Left colon (tissue), 2 donors: ENCODE measurements around the gene RANBP1. TPM values are rescaled to one million over a fixed set of nuclear protein-coding genes. Genes with fewer than 3 reads are reported as not detected.

Experiments used
- ATAC-seq: fragments of 200-7000 bp; cut with Tn5 transposase; one replicate; pipeline ENCODE4 v1.9.1; 2020; ENCODE audit warnings: mild to moderate bottlenecking, moderate library complexity
- DNase-seq, 2 donors: peaks; one replicate each; pipeline ENCODE4 v3.0.0-alpha.2; 2020
- intact Hi-C, 2 donors: fragments of 100-400 bp; cut with DNase I in 1 of 2; cut with micrococcal nuclease in 1 of 2; formaldehyde crosslinking; loops; one replicate each; pipeline versions ENCODE4 v1.11.2 to v1.14.0; 2022; cut with DNase I, micrococcal nuclease
- total RNA-seq, 2 donors: library from RNA; stranded (reverse); fragmentation: NEBNext Ultra II Directional; extraction: Animal tissue kit (Norgen Biotek cat#: 25700); gene quantifications; one replicate each; pipeline ENCODE4 v1.2.1, GENCODE V29; 2021
- donor health status: DM: no; HTN: no; CAD: no.
- donor health status: DM: yes; HTN: yes; CAD: no.

The RANBP1 gene
- total RNA-seq, 2 donors from 2014 or later = 57.2 to 80.3 TPM

DNA sequence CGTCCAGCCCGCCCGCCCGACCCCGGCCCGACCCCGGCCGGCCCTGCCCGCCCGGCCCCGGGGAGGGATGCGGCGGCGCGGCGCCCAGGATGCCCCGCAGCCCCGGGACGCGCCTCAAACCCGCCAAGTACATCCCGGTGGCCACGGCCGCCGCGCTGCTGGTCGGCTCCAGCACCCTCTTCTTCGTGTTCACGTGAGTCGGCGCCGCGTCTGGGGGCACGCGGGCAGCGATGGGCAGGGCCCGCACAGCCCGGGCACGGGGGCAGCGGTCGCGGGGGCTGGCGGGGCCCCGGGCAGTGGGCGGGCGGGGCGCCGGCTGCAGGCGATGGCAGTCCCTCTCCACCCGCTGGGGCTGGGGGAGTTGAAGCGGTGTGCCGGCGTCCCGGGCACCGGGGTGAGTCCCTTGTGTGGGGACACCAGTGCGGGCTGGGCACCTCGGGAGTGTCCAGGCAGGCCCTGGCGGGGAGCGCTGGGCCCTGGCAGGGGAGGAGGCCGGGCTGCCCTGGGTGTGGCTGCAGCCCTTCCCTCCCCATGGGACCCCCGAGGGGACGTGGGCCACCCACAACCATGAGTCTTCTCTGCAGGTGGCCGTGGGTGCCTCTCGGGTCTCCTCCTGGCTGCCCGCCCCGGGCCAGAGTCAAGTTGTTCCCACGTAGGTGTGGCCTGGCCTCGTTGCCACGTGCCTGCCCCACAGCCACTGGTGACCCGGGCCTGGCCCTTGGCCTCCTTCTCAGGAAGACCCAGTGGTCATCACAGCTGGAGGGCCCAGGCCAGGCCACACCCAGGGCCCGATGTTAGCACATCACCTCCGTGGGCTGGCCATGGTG is 16.2 kb downstream of the RANBP1 start:
- ATAC-seq (peak; percentile 16), DNase-seq (peak; percentile 42 to 48)
- intact Hi-C loops = no loop called here

DNA sequence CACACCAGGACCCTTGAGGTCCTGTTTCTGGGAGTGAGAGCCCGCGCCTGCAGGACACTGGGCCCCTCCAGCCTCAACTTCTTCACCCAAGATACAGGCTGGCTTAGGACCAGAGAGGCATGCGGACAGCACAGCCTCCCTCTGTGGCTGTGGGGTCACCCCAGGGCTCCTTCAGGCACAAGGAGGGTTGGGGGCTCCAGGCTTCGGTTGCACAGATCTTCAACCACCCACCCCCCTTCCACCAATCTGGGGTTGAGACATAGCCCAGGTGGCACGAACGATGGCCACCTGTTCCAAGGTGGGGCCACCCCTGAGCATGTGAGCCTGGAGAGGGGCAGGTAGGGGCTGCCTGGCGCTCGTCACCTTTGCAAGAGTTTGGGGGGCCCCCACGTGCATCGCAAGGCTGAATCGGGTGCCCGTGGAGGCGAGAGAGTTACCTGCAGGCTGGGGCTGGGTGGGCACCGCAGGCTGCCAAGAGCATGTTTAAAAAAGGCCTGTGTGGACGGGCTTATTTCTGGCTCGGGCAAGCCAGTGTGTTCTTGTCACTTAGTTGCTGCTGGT is 16.9 kb downstream of the RANBP1 start:
- ATAC-seq (no peak), DNase-seq (no peak)
- intact Hi-C loops = no loop called here

DNA sequence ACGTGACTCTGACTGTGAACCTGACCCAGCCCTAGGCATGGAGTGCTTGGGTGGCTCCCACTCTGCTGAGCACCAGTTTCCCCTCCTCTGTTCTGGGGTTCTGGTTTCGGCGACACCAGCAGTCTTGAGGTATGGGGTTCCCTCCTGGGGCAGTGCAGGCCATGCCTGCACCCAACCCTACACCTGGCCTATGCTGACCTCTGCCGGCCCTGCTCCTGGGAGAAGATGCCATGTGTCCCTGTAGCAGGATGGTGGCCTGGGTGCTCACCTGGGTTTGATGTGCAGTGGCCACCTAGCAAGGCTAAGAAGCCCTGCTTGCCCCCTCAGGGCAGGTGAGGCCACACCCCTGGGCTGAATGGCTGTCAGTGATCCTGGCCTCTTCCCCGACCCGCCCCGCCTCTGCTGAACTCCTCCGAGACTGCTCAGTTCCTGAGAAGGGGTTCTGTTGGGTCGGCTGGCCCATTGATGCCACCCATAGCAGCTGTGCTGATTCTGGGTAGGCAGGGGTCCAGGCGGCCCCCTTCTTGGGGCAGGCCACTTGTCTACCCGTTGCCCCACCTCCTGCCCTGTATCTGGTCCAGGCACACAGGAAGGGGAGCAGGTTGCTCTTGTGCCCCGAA is 18.1 kb downstream of the RANBP1 start:
- no peak for DNase-seq
- intact Hi-C loops = no loop called here
- ATAC-seq = no peak

DNA sequence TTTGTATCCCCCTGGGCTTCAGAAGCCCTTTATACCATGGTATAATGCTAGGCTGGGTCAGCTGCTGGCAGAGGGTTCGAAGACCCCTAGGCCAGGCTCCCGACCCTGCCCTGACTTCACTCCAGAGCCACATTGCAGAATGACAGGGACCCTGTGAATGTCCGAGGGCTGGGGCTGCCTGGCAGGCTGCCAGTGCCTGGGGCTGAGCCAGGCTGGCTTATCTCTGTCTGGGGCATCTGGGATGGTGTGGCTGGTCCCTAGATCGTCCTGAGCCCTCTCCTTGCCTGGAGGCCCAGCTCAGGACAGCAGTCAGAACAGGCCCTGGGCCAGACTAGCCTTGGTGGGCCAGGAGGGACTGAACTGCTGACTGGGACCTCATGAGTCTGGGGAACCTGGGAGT is 19.4 kb downstream of the RANBP1 start:
- ATAC-seq = no peak
- DNase-seq = no peak
- intact Hi-C loops = no loop called here

DNA sequence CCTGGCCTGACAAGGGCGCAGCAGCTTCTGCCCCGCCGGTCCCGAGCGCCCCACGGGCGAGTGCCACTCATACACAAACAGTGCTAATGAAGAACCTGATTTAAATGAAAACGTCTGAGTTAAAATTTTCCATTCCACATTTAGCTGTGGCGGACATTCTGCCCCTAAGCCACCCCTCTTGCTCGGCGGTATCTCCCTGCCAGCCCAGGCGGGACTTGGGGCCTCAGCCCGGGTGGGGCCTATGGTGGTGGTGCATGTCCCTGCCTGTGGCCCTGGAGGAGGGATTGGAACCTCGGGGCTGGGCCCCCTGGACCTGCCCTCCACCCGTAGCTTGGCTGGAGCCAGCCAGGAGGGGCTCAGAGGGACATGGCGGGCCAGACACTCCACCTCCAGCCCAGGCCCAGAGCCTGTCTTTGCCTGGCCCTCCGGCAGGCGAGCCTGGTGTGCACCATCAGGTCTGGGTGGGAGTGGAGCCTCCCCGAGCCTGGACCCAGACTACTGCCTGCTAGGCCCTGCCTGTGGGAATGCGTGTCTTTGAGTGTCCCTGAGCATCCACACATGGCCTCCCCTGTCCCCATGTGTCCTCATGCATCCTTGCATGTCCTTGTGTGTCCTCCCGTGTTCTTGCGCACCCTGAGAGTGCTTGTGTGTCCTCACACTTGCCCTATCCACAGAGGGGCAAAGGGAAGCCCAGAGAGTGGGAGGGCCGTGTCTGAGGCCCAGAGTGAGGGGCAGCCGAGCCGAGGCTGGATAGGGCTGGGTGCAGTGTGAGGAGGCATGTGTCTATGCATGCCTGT is 20.1 kb downstream of the RANBP1 start:
- ATAC-seq (no peak), DNase-seq (no peak)
- intact Hi-C loops = no loop called here

DNA sequence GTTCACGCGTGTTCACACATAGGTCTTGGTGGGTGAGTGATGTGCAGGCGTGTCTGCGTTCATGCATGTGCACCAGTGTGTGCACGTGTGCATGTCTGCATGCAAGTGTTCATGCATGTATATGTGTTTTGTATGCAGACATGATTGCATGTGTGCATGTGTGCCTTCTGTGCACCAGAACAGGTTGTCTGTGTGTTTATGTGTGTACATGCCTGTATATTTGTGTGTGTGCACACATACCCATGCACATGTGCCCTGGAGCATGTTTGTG is 20.6 kb downstream of the RANBP1 start:
- ATAC-seq = no peak
- intact Hi-C loops = no loop called here
- no peak for DNase-seq

DNA sequence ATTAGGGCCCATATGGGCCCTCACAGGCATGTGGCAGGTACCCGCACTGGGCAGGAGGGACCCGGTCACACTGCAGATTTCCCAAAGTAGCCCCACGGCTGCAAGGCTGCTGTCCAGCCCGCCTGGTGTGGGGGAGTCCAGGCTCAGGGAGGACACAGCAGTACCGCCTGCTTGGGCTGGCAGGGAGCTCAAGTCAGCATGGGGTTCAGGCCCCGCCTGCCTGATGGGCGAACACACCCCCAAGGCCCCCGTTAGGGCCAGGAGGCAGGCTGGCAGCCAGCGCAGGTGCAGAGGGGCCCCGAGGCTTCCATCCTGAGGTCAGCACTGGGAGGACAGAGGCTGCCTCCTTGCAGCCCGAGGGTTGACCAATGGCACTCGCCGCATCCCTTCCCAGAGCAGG is 21.2 kb downstream of the RANBP1 start:
- intact Hi-C loops = no loop called here
- ATAC-seq (no peak), DNase-seq (no peak)

DNA sequence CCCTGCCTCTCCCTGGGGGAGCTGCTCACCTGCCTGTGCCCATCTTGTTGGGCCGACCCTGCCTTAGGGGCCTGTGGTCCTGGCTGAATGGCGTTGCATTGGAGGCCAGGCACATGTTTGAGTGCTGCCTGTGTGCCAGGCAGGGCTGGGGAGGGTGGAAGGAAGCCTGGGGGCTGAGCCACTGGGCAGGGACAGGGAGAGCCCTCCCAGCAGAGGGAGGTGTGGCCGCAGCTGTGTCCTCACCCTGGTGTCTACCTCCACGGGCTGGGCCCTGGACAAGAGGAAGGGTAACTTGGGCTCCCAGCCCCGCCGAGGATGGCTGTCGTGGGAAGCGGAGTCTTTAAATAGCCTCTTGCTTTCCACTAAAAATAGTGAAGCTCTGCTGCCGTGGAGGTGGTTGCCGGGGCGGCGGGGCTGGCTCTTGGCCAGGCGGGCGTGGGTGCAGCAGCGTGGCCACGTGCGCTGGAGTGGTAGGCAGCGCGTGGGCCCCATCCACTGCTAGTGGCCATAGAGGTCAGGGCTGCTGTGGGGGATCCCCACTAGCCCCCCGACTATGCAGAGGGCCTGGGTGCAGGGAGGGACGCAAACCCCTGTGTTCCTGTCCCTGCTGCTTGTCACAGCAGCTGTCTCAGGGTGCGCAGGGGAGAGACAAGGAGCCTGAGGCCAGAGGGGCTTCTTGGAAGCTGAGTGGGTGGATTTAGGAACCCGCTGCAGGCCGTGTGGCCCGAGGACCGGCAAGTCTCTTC is 21.9 kb downstream of the RANBP1 start:
- DNase-seq (no peak), ATAC-seq (peak; percentile 30)
- intact Hi-C loops = no loop called here

DNA sequence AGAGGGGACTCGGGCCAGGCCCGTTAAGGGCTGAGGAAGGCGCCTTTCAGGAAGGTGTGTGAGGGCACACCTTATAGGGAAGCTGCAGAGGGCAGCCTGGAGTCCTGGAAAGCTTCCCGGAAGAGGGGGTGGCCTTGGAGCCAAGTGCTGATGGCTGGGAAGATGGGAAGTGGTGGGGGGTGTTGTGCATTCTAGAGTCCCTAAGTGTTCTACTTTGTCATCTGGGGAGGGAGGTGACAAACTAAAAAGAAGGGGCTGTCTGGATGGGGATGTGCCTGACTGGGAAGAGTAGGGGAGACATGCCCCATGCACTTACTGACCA is 22.5 kb downstream of the RANBP1 start:
- intact Hi-C loops = no loop called here
- DNase-seq (no peak), ATAC-seq (peak; percentile 57)

DNA sequence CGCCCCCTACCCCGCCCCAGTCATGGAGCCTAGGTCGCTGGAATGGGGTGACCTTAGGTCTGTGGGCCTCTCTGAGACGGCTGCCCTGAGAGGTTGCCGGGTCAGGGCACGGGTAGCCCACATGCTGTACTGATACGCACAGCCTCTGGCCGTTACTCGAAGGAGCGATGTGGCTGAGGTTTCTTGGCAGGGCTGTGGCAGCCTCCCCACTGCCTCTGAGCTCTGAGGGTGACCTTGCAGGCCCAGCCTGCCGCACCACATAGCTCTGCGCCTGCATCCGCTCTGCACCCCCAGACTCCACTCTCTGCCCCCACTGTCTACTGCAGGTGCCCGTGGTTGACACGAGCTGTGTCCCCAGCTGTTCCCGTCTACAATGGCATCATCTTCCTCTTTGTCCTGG is 23.0 kb downstream of the RANBP1 start:
- intact Hi-C loops = no loop called here
- ATAC-seq (no peak), DNase-seq (no peak)

DNA sequence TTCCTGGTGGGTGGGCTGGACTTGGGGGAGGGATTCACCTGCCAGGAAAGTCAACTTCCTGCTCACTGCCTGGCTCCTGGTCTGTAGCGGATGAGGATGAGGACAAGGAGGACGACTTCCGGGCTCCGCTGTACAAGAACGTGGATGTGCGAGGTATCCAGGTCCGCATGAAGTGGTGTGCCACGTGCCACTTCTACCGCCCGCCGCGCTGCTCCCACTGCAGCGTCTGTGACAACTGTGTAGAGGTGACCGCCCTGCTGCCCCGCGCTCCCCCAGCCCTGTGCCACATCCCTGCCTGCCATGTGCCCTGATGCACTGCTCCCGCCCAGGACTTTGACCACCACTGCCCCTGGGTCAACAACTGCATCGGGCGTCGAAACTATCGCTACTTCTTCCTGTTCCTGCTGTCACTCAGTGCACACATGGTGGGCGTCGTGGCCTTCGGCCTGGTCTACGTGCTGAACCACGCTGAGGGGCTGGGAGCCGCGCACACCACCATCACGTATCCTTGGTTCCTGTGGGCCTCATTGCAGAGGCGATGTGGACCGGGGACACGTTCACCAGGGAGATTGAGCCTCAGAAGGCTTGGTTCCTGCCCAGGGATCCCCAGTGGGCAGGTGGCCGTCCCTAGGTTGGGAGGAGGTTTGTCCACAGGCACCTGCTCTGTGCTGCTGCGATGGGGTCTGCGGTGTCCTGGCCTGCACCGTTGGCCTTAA is 23.6 kb downstream of the RANBP1 start:
- ATAC-seq = peak; percentile 30
- no peak for DNase-seq
- intact Hi-C loops = no loop called here

DNA sequence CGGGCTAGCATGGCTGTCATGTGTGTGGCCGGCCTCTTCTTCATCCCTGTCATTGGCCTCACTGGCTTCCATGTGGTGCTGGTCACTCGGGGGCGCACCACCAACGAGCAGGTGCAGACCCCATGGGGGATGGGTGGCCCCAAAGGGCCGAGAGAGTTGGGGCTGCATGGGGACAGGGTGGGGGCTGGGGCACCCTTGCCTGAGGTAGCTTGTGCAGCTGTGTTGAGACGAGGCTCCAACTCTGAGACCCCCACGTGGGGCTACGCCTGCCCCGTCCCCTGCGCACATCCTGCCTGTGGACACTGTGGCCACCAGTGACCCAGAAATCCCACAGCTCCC is 24.2 kb downstream of the RANBP1 start:
- no peak for ATAC-seq
- no peak for DNase-seq
- intact Hi-C loops = no loop called here

DNA sequence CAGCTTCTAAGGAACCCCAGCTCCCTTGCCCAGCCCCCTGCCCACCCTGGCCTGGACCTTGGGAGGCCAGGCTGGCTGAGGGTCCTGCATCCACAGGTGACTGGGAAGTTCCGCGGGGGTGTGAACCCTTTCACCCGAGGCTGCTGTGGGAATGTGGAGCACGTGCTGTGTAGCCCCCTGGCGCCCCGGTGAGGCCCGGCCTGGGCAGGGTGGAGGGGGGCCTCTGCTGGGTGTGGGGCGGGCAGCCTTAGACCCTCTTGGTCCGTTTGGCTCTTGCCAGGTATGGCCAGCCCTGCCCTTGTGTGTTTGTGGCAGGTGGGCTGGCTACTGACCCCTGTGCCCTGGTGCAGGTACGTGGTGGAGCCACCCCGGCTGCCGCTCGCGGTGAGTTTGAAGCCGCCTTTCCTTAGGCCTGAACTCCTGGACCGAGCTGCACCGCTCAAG is 24.6 kb downstream of the RANBP1 start:
- intact Hi-C loops = no loop called here
- DNase-seq (no peak), ATAC-seq (no peak)

DNA sequence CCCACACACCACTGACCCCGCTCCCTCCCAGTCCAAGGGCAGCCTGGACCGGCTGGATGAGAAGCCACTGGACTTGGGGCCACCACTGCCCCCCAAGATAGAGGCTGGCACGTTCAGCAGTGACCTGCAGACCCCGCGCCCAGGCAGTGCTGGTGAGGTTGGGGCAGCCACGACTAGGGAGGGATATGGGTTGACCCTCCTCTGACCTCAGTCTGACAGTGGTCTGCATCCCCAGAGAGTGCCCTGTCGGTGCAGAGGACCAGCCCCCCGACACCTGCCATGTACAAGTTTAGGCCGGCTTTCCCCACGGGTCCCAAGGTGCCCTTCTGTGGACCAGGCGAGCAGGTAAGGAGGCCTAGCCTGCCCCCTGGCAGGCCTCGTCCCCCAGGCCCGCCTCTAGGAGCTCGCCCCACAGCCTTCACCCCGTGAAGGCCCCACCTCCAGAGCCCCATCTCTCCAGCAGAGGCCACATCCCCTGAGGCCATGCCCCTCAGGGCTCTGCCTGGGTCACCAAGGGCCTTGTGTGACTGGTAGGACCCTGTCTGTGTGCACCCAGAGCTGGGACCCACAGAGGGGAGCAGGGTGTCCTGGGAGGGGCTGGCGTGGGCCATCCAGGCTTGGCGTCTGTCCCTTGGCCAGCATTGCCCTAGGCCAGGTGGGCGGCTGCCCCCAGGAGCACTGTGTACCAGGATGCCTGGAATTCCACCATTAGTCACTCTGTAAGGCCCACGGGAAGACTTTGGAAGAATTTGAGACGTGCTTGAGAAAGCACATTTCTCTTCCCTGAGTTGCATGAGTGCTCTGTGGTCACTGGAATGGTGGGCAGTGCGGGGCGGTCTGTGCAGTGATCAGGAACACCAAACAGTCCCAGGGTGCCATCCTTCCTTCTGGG is 25.5 kb downstream of the RANBP1 start:
- intact Hi-C loops = no loop called here
- DNase-seq = no peak
- ATAC-seq = no peak

DNA sequence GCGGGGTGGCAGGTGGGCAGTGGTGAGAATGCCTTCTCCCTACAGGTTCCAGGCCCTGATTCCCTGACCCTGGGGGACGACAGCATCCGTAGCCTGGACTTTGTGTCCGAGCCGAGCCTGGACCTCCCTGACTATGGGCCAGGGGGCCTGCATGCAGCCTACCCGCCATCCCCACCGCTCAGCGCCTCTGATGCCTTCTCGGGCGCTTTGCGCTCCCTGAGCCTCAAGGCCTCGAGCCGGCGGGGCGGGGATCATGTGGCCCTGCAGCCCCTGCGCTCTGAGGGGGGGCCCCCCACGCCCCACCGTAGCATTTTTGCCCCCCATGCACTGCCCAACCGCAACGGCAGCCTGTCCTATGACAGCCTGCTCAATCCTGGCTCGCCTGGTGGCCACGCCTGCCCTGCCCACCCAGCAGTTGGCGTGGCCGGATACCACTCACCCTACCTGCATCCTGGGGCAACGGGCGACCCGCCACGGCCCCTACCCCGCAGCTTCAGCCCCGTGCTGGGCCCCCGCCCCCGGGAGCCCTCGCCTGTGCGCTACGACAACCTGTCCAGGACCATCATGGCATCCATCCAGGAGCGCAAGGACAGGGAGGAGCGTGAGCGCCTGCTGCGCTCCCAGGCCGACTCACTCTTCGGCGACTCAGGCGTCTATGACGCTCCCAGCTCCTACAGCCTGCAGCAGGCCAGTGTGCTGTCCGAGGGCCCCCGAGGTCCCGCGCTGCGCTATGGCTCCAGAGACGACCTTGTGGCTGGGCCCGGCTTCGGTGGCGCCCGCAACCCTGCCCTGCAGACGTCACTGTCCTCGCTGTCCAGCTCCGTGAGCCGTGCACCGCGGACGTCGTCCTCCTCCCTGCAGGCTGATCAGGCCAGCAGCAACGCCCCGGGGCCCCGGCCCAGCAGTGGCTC is 27.1 kb downstream of the RANBP1 start:
- no peak for ATAC-seq
- DNase-seq = no peak
- intact Hi-C loops = no loop called here

DNA sequence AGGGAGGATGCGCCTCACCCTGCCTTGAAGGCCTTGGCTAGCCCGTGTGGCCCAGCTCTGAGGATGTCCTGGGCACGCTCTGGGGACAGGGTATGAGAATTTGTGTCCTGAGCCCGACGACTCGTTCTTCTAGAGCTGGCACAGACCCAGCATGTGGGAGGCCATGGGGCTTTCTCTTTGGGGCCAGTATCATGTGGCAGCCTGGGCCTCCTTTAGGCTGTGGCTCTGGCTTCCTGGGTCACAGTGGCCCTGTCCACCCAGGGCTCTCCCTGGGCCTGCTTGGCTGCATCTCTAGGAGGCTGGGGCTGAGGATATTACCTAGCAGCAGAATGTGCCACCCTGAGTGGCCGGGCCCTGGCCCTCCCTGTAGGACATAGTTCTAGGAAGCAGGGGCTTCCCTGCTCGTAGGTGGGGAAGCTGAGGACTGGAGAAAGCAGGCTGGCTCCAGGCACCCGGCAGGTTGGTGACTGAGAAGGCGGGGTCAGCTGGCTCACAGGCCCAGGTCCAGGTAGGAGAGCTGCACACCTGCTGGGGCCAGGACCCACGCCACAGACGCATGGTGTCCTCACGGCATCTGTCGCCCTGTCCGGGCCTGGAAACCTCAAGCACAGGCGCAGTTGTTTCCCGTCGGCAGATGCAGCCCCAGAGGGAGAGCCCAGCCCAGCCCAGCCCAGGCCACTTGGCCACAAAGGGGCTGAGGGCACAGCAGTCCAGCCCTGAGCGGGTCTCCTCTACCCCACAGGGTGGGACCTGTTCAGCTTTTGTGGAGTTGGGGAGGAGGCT is 28.2 kb downstream of the RANBP1 start:
- no peak for DNase-seq
- intact Hi-C loops = no loop called here
- no peak for ATAC-seq
